ENCODE measurements around the gene MCMBP.

Gene MCMBP

GRCh38 chr10:119781498-119781897 lies 91.1 kb downstream of the MCMBP start:
- no peak for DNase-seq

- DNase-seq = no peak
Observed at GRCh38 chr10:119780879-119781480, 91.7 kb downstream of the MCMBP start.

Measured in DMS79 treated with DMSO at 0.1 percent for 48 hours (cell line).